HCEC 1CT (cell line): ENCODE measurements around the gene DUOX1.
A peak's percentile ranks its signal among the peaks of the same experiment; 100 is the strongest.

Experiments
- DNase-seq: peaks from one replicate; pipeline ENCODE4 v3.0.0-alpha.2; 2017

DUOX1 gene

GRCh38 chr15:45144775-45145174 is 15.0 kb downstream of the DUOX1 start:
- DNase-seq: no peak

- no peak for DNase-seq
Observed at GRCh38 chr15:45146405-45146804, 16.6 kb downstream of the DUOX1 start.

- no peak for DNase-seq
Observed at GRCh38 chr15:45147606-45148005, 17.8 kb downstream of the DUOX1 start.

- no peak for DNase-seq
Observed at GRCh38 chr15:45148076-45149059, 18.6 kb downstream of the DUOX1 start.

- DNase-seq: no peak
Observed at GRCh38 chr15:45149060-45149459, 19.3 kb downstream of the DUOX1 start.

- DNase-seq: no peak
Observed at GRCh38 chr15:45150481-45150880, 20.7 kb downstream of the DUOX1 start.

GRCh38 chr15:45150997-45151396 is 21.2 kb downstream of the DUOX1 start:
- DNase-seq: no peak

GRCh38 chr15:45151998-45152828 is 22.4 kb downstream of the DUOX1 start:
- DNase-seq: no peak

- DNase-seq: no peak
Observed at GRCh38 chr15:45155739-45156138, 25.9 kb downstream of the DUOX1 start.

- peak; percentile 18 for DNase-seq
Observed at GRCh38 chr15:45156744-45157455, 27.1 kb downstream of the DUOX1 start.

- no peak for DNase-seq
Observed at GRCh38 chr15:45157974-45158373, 28.2 kb downstream of the DUOX1 start.

- no peak for DNase-seq
Observed at GRCh38 chr15:45161666-45162065, 31.9 kb downstream of the DUOX1 start.

- DNase-seq: peak; percentile 69
Observed at GRCh38 chr15:45162771-45163507, 33.1 kb downstream of the DUOX1 start.

GRCh38 chr15:45163508-45163856 is 33.7 kb downstream of the DUOX1 start:
- no peak for DNase-seq

GRCh38 chr15:45164914-45165313 is 35.1 kb downstream of the DUOX1 start:
- no peak for DNase-seq

GRCh38 chr15:45165536-45165935 is 35.7 kb downstream of the DUOX1 start:
- DNase-seq: no peak

- DNase-seq: peak; percentile 81
Observed at GRCh38 chr15:45166834-45167630, 37.2 kb downstream of the DUOX1 start.

- no peak for DNase-seq
Observed at GRCh38 chr15:45167631-45168205, 37.9 kb downstream of the DUOX1 start.

- no peak for DNase-seq
Observed at GRCh38 chr15:45168286-45168685, 38.5 kb downstream of the DUOX1 start.

GRCh38 chr15:45168751-45169551 is 39.2 kb downstream of the DUOX1 start:
- no peak for DNase-seq
